AG10803 (cell line): ENCODE measurements around the gene GPC1.

ENCODE experiments used
- DNase-seq: peaks from one replicate; pipeline ENCODE4 v3.0.0; 2010; ENCODE audit warnings: low read depth
- H3K4me3 ChIP-seq: 2 replicates; pipeline ENCODE4 v1.5.1; 2011; ENCODE audit warnings: mild to moderate bottlenecking, low read length, control low read depth
- TF ChIP-seq, protein P1 (sequence below): conservative IDR thresholded peaks from 2 replicates; pipeline ENCODE4 v1.5.1; 2011; ENCODE audit warnings: mild to moderate bottlenecking, low read length, control low read depth, inconsistent platforms

GPC1 gene

GRCh38 chr2:240512109-240512485 lies 76.6 kb downstream of the GPC1 start:
- no peak overlapping the region for H3K4me3 ChIP-seq
- TF ChIP-seq, protein P1, sequence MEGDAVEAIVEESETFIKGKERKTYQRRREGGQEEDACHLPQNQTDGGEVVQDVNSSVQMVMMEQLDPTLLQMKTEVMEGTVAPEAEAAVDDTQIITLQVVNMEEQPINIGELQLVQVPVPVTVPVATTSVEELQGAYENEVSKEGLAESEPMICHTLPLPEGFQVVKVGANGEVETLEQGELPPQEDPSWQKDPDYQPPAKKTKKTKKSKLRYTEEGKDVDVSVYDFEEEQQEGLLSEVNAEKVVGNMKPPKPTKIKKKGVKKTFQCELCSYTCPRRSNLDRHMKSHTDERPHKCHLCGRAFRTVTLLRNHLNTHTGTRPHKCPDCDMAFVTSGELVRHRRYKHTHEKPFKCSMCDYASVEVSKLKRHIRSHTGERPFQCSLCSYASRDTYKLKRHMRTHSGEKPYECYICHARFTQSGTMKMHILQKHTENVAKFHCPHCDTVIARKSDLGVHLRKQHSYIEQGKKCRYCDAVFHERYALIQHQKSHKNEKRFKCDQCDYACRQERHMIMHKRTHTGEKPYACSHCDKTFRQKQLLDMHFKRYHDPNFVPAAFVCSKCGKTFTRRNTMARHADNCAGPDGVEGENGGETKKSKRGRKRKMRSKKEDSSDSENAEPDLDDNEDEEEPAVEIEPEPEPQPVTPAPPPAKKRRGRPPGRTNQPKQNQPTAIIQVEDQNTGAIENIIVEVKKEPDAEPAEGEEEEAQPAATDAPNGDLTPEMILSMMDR = no peak
- DNase-seq = no peak

- DNase-seq = no peak
- TF ChIP-seq, protein P1 = no peak
- H3K4me3 ChIP-seq = no peak overlapping the region
Measured at GRCh38 chr2:240512666-240513535, 77.4 kb downstream of the GPC1 start.

DNA sequence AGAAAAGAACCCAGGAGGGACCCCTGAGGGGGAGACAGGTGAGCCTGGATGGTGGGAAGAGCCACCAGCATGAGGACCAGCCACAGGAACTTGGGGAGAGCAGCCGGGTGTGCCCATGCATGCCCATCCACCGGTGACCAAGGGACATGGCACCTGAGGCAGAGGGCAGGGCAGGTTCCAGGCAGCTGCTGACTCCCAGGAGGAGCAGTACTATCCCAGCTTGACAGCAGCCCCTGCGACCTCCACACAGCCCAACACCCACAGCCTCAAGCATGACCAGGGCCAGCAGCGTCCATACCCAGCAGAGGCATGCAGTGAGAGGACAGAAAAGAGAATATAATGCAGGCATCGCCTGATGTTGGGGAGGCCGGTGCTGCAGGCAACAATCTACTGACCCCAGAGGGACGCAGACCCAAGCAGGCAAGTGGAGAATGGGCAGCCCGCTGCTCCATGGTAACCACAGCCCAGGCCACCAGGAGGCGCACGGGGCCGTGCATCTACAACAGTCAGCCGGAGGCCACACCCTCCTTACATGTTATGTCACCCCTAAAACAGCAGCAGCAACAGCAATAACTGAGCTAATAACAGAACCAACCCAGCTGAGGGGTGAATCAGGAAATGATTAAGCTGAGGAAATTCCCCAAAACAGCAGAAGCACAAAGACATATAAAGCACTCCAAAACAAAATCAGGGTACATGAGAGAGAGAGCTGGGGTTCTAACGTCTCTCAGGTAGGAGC lies 78.3 kb downstream of the GPC1 start:
- no peak overlapping the region for H3K4me3 ChIP-seq
- DNase-seq = peak; percentile 82
- TF ChIP-seq, protein P1 = peak; percentile 91

DNA sequence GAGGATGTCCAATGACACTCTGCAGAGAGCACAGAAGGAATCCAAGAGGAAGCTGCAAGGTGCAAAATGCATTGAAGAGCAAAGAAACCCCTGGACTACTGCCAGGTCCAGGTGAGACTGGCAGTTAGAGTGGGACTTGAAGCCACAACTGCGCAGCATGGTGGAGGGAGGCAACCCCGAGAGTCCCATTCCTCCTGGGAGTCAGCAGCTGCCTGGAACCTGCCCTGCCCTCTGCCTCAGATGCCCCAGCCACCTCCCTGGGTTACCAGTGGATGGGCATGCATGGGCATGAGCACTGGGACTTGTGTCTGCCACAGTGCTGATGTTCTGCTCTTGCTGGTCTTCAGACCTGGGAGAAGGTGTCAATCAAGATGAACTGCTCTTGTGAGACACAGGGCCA lies 79.2 kb downstream of the GPC1 start:
- no peak for DNase-seq
- TF ChIP-seq, protein P1 = no peak
- no peak overlapping the region for H3K4me3 ChIP-seq

DNA sequence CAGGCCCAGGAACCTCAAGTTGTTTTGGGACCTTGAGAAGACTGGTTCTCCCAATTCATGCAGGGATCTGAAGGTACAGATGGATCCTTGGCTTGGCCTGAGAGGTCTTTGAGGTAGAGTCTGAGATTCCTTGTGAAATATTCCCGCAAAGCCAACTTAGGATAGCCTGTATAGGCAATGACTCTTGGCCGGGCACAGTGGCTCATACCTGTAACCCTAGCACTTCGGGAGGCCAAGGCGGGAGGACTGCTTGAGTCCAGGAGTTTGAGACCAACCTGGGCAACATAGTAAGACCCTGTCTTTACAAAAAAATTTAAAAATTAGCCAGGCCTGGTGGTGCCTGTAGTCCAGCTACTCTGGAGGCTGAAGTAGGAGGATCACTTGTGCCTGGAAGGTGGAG lies 81.9 kb downstream of the GPC1 start:
- DNase-seq = no peak
- TF ChIP-seq, protein P1 = no peak
- H3K4me3 ChIP-seq = no peak overlapping the region
